Activated CD4-positive, alpha-beta T cell treated with anti-CD3 and anti-CD28 coated beads, Interleukin-2, amount 50 U/mL, for 24 hours (primary cell): Measurements from ENCODE around the gene DLG1.

ENCODE experiments used
- DNase-seq, 2 donors: peaks; one replicate each; pipeline ENCODE4 v3.0.0-alpha.2; 2020; ENCODE audit warnings: low read depth in 1 of 2, low spot score in 1 of 2

DLG1 gene

DNA sequence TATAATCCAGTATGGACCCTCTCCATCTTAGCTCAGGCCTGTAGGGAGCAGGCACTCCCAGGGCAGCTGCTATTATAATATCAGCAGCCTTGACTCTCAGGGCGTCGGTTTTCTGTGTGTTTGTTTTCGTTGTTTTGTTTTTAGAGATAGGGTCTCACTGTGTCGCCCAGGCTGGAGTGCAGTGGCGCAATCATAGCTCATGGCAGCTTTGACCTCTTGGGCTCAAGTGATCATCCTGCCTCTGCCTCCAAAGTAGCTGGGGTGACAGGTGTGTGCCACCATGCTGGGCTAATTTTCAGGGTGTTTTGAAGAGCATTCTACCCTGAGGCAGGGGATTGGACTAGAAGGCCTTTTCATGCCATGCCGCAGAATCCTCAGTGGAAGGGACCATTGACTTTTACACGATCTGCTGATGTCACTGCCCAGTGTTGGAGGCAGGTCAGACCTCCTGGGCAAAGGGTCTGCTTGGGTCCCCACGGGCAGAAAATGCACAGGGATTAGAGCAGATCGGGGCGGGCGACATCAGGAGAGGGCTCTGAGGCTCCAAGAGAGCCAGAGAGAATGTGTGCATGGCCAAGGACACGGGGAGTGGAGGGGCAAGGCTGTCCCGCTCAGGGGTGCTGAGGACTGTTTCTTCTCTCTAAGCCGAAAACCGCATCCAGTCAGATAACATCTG is 276.5 kb downstream of the DLG1 start:
- no peak for DNase-seq

DNA sequence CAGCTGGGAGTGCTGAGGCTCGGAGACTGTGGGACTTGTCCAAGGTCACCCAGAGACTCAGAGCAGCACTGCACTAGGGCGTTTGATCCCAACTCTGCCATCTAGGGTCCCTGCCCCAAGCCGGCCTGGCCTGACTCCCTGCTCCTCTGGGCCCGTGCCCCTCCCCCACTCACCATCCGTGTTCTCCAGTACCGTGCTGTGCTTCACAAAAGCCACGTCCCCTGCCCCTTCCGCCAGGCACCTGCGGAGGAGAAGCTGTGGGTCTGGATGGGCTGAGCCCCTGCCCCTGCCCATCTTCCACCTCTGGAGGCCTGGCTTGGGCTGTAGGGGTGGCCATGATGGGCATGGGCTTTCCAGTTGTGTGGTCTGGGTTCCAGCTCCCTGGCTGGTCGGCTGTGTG is 277.2 kb downstream of the DLG1 start:
- no peak for DNase-seq

DNA sequence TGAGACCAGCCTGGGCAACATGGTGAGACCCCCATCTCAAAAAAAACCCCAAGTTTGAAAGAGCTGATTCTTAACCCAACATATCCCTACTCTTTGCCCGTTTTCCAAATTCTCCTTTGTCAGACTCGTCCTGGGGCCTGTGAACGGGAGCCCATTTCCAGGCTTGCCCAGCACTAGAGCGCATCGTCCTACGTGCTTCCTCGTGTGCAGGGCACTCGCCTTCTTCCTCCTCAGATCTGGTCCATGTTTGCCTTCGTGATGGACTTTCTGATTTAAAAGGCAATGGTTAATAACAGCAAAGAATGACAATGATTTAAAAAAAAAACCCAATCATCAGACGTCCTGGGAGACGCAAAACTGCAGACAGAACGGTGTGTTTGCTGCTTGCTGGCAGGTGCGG is 278.9 kb downstream of the DLG1 start:
- DNase-seq, result no peak

- DNase-seq, result no peak
Observed at GRCh38 chr3:197019021-197019420, 279.4 kb downstream of the DLG1 start.

DNA sequence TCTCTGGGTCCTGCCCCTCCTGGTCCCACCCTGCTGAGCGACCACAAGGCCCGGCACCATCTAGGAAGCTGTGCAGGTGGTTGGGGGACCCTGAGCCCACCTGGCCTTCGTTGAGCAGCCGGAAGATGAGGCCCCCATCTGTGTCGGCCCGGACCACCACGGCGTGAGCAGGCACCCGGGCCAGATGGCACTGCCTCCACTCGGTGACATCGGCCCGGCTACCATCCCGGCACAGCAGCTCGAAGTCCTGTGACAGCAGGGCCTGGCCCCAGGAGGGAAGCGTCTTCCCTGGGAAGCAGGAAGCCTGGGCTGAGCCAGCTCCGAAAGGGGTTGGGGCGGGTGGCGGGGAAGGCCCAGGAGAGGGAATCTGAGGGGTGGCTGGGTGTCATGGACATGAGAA is 281.4 kb downstream of the DLG1 start:
- DNase-seq, result no peak

DNA sequence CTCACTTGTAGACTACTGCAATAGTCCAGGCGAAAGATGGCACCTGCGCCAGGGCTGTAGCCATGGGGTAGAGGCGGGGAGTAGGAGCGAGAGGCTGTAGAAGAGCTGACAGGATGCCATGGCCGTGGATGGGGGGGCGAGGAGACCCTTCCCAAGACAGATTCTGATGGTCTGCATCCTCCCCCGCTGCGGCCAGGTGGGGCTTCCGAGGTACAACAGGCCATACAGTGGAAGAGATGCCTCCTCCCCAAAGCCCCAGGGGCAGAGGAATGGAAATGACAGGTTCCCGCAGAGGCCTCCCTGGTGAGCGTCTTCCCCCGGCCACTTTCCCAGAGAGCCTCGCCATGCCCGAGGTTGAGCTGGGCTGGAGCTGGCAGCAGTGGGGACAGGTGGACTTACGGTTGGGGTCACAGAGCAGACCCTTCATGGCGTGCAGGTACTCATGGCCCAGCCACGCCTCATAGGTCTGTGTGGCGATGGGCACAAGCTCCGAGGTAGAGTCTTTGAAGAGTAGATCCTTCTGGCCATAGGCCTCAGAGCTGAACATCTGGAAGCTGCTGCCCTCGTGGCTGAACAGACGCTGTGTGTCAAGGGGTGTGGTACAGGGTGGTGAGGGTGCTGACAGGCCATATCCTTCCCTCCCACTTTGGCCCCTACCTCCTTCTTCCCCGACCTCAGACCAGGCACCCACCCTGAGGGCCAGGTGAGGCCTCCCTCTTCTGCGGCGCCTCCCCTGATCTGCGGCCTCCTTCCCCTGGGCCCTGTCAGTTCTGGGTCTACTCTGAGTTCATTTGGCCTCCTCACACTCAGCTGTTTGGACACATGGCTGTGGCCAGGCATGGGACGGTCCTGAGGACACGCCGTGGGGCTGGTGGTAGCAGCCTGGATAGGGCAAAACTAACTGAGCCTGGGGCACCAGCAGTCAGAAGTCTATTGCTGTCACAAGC is 282.3 kb downstream of the DLG1 start:
- DNase-seq, result no peak

DNA sequence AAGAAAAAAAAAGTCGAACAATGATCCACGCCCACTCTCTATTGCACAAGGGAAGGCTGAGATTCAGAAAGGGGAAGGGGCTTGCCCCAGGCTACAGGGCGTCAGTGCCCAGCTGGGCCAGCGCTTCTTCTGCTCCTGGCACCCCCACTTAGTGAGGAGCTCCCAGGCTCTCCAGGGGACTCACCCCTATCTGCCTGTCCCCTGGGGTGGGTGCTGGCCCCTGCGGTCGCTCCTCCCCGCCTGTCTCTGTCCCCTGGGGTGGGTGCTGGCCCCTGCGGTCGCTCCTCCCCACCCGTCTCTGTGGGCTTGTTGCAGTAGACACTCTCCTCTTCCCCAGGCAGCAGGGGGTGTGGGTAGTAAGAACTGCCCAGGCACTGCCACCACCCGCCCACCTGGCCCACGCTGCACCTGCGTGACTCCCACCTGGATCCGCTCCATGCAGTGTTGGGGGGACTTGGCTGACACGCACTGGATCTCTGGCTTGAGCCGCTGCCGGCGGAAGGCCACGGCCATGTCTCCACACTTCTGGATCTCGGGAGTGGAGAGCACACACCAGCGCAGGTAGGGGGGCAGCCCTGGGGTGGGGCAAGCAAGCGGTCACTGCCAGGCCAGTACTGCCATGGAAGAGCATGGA is 283.4 kb downstream of the DLG1 start:
- DNase-seq, result no peak

GRCh38 chr3:197014024-197014423 is 284.4 kb downstream of the DLG1 start:
- DNase-seq, result no peak

DNA sequence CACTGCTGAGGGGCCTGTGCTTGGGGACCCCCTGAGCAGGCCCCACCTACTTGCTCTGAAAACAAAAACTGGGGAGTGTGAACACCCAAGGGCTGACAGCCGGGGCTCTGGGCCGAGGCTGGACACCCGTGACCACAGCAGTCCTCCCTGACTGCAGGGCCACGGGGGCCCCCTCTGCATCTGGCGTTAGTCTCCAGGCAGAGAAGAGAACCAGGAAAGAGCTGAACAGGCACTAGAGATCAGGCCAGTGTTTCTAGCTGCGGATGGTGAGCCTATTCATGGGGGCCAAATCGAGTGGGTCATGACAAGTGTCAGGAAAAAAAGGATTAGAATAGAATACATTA is 285.9 kb downstream of the DLG1 start:
- no peak for DNase-seq

- no peak for DNase-seq
Observed at GRCh38 chr3:197011780-197012539, 286.5 kb downstream of the DLG1 start.

DNA sequence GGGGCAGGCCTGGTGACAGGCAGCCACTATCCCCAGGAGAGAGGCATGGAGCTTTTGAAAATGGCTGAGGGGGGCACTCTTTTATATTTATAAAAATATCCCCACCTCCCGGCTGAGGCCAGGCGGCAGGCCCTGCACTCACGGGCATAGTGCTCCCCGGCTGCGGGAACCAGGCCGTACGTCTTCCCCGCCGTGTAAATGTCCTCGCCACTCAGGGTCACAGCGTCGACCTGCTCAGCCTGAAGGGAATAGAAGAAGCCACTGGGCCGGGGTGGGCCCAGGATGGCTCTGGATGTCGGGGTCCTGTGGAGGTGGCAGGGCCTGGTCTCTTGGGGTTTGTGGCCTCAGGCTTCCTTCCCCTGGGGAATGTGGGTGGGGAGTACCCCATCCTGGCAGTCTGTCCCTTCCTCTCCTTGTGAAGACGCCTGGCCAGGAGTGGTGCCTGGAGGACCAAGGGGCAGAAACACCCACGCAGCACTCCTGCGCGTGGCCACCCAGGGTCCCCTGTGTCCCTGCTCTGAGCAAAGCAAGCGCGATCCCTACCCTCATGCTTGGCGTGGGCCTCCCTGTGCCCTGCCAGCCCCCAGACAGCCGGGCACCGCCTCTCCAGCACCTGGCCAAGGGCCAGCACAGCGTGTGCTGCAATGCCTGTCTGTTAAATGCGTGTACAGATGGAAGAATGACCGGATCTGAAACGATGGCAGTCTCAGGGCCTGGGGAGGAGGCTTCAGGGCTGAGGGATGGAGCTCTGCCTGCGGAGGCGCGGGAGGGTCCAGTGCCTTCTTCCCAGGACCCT is 287.7 kb downstream of the DLG1 start:
- DNase-seq, result no peak

DNA sequence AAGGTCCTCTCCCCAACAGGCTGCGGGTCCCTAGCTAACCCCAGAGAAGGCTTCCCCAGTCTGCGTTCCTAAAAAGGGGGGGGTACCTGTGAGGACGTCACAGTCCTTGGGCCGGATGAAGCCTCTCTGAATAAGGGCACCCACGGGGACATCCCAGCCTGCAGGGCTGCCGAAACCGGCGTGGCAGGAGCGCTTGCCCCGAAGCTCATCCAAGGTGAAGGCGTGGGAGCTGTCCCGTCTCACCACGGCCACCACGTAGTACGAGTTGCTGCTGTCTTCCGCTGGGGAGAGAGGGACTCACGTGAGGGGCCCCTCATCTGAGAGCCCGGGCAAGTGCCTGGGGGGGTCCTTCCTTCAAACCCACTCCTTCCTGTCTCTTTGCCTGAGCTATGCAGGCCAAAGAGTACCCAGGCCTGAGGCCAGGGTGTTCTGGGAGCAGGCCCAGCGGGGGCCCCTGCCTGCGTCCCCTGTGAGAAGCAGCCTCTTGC is 288.8 kb downstream of the DLG1 start:
- DNase-seq, result no peak

DNA sequence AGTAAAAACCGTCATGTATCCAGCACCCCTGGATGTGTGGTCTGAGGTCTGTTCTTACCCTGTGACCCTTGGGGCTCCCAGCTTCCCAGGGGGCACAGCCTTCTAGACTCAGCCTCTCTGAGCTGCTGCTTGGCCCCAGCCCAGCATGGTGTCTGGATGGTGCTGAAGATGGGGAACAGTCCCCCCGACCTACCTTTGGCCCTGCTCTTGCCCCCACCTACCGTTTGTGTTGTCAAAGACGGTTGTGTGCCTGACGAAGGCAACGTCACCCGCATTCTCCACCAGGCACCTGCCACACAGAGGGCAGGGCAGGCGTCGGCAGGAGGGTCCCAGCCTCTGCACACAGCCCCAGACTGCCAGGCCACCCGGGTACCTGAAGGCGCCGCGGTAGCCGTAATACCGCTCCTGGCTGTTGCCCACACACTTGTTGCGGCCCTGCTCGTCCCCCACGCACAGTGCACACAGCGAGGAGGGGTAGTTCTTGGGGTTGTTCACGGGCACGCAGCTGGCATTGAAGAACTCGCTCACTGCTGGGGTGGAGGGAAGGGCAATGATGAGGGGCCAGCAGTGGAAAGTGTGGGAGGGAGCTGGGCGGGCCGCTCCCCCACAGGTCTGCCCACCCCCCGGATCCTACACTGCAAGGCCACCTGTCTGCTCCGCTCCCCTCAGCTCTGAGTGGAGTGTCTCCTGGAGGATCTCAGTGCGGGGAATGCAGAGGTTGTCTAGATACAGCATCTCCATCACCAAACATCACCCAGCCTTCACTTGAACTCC is 289.8 kb downstream of the DLG1 start:
- DNase-seq, result no peak

- no peak for DNase-seq
Observed at GRCh38 chr3:197007953-197008352, 290.5 kb downstream of the DLG1 start.

DNA sequence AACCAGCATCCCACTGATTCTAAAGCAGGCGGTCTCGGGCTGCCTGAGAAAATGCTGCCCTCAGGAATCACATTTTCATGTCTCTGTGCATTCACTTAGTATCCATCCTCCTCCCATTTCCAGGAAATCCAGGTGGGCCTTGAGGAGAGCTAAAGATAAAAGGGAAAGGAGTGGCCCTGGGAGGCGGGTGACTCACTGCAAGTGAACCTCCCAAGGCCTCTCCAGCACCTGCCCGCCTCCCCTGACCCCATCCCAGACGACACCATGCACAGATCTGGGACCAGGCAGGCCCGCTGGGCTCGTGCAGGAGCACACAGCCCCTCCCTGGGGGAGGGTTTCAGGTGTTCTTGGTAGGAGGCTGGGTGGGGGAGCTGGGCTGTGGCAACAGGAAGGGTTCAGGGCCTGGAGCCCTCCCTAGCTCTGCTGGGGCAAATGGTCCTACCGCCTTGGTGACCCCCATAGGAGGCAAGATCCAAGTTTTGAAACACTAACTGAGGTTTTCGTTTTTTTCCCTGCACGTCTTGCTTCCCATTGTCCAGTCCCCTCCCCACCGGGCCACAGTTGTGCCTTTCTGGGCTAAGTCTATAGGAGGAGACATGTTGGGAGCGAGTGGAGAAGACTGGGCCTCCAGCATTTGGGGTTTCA is 291.0 kb downstream of the DLG1 start:
- DNase-seq, result no peak

GRCh38 chr3:197006860-197007259 is 291.6 kb downstream of the DLG1 start:
- no peak for DNase-seq

DNA sequence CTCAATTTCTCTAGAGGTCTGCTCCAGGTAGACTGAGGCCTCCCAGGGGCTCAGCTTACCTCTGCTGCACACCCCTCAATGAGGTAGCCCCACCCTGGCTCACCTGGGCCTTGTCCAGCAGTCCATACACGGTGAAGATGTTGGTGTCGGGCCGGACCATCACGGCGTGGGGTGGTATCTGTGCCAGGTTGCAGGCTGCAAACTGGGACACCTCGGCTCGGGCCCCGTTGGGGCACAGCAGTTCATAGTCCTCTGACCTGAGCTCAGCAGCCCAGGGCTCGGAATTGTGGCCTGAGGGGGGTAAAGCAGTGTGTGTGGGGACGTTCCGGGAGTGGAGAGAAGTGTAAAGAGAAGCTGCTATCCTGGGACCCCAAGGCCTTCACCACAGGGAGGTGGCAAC is 292.0 kb downstream of the DLG1 start:
- DNase-seq, result no peak

DNA sequence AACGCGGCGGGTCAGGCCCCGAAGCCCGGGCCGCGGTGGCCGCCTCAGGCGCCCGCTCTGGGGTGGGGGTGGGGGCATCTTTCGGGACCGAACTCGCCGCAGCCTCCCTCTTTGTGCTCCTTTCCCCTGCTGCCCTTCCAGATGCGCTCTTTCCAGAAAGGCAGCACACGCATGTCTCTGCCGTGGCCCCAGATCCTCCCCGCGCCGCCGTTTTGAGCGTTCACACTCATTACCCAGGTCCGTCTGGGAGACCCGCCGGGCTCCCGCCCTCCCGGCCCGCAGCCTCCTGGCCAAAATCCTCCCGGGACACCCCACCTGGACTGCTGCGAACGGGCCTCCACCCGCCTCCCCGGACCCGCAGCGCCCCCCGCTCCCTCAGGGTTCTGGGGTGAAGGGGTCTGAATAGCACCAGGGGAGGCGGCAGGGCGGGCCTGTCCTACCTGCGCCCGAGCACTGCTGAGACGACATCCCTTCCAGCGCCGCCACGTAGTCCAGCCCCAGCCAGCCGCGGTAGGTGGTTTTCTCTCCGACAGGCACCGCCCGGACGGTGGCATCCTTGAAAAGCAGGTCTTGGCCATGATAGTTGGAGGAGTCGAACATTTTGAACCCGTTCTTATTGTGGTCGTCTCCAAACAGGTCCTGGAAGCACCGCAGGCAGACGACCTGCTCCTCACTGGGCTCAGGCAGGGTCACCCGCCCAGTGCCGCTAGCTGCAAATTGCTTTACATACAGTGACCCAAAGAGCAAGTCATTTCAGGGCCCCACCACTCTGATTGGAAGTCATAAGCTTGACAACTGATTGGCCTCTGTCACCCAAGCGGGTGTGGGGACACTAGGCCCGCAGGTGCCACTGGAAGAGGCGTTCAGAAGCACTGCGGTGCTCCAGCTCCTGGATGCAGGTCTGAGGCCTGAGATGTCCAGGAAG is 294.7 kb downstream of the DLG1 start:
- DNase-seq, result no peak
